GM19351 (cell line): Measurements from ENCODE around the gene PEX5L.
"Not testable (repeated sequence)": the region's sequence is repeated elsewhere in the genome, so short reads cannot be mapped to it uniquely, and the experiment has no call there.

Experiments
- ATAC-seq: cut with Tn5 transposase; IDR thresholded peaks from one replicate; pipeline ENCODE4 v1.9.1; 2021; ENCODE audit warnings: mild to moderate bottlenecking, moderate library complexity; ENCODE audit not compliant: unreplicated experiment

Gene PEX5L, protein sequence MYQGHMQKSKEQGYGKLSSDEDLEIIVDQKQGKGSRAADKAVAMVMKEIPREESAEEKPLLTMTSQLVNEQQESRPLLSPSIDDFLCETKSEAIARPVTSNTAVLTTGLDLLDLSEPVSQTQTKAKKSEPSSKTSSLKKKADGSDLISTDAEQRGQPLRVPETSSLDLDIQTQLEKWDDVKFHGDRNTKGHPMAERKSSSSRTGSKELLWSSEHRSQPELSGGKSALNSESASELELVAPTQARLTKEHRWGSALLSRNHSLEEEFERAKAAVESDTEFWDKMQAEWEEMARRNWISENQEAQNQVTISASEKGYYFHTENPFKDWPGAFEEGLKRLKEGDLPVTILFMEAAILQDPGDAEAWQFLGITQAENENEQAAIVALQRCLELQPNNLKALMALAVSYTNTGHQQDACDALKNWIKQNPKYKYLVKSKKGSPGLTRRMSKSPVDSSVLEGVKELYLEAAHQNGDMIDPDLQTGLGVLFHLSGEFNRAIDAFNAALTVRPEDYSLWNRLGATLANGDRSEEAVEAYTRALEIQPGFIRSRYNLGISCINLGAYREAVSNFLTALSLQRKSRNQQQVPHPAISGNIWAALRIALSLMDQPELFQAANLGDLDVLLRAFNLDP

GRCh38 chr3:180036671-180037455, at the start of gene PEX5L:
PEX5L (minus strand) TSS chr3:180036937; CDS start chr3:180036599, 338 bp downstream.
- peak; percentile 83 for ATAC-seq

GRCh38 chr3:180085122-180085710, 48.5 kb upstream of the PEX5L start:
- ATAC-seq, result peak; percentile 67

DNA sequence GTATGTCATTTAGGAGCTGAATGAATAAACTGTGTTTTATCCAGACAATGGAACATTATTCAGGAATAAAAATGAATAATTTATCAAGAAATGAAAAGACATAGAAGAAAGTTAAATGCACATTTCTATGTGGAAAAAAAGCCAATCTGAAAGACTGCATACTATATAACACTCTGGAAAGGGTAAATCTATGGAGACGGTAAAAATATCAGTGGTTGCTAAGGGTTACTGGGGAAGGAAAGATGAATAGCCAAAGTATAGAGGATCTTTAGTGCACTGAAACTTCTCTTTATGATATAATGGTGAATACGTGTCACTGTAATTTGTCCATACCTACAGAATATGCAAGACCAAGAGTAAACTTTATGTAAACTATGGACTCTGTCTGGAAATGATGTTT, 46.0 kb upstream of the PEX5L start:
- ATAC-seq, result no peak

- no peak for ATAC-seq
These were observed 41.9 kb upstream of the PEX5L start for GRCh38 chr3:180078592-180078991.

DNA sequence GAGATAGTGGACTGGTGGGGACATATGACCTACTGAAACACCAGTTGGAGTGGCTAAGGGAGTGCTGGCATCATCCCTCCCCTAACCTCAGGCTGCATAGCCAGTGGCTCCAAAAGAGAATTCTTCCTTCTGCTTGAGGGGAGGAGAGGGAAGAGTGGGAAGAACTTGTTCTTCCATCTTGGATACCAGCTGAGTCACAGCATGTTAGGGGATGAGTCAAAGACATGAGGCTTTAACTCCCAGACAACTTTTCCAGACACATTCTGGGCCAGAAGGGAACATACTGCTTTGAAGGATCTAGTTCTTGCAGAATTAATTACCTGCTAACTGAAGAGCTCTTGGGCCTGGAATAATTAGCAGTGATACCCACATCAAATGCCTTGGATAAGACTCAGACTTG, 36.8 kb upstream of the PEX5L start:
- ATAC-seq, result no peak

GRCh38 chr3:180072786-180073185, 36.0 kb upstream of the PEX5L start:
- no peak for ATAC-seq

DNA sequence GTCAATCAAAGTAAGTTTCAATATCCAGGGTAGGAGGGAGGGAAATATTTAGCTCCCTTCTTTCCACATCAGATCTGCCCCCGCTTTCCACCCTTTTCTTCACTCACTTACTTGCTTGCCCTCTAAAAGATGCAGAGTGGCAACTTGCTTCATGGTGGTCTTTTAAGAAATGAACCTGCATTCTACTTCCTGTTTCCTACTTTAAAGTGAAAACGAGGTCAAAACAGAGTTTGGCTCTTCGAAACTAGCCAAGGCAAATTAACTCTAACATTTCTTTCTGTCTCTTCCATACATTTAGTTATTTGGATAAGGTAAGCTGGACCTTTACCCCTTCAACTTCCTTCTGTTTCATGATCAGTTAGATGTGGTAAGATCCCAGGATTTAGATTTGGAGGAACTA, 34.2 kb upstream of the PEX5L start:
- no peak for ATAC-seq

DNA sequence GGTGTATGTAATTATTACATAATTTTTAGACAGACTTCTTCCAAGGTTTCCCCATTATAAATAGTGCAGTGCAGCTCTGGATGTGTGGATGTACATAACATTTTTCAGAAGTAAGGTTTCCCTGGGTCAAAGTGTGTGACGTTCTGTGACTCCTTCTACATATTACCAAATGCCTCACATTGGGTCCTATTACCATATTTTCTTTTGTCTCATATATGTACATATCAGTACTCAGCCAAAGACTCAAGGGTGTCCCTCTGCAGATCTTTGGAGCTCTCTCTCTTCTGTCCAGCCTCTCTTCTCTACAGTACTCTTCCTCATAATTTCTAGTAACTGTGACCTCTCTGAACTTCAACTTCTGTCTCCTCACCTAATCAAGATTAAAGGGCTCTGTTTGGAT, 31.3 kb upstream of the PEX5L start:
- no peak for ATAC-seq

GRCh38 chr3:180066598-180066997, 29.9 kb upstream of the PEX5L start:
- no peak for ATAC-seq

- no peak for ATAC-seq
These were observed 27.0 kb upstream of the PEX5L start for GRCh38 chr3:180063783-180064182.

GRCh38 chr3:180062771-180063170, 26.0 kb upstream of the PEX5L start:
- no peak for ATAC-seq

DNA sequence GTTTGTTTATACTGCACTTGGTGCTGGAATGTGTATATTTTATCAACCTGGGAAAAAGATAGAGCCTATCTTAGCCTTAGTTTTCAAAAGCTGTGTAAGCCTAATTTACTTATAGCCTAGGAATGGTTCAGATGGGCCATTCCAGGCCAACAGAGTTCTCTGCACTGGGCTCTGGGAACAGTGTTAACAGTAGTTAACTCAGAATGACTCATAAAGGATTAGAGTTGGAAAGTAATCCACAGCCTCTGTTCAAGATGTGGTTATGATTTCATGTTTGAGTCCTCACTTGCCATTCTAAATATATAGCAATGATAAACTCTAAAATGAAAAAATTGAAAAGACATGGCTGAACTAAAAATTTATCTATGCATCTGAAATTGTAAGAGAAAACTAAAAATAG, 22.6 kb upstream of the PEX5L start:
- ATAC-seq, result no peak

GRCh38 chr3:180058238-180058637, 21.5 kb upstream of the PEX5L start:
- ATAC-seq, result no peak

DNA sequence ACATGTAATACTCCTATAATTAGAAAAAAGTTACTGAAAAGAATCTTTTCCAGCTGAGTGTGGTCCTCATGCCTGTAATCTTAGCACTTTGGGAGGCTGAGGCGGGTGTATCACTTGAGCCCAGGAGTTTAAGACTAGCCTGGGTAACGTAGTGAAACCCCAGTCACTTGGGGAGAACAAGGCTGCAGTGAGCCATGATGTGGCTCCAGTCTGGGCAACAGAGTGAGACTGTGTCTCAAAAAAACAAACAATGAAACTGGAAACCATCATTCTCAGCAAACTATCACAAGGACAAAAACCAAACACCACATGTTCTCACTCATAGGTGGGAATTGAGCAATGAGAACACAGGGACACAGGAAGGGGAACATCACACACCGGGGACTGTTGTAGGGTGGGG, 18.9 kb upstream of the PEX5L start:
- ATAC-seq, result not testable (repeated sequence)

DNA sequence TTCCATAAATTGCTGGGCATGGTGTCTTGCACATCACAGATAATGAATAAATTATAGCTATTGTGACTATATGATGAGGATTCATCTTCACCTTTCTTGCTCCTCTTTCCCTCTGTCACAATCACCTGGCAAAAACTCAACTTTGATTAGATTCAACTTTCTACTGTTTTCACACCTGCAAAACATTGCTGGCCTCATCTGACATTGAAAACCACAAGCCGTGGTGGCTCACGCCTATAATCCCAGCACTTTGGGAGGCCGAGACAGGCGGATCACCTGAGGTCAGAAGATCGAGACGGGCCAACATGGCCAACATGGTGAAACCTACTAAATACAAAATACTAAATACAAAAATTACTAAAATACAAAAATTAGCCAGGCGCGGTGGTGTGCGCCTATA, 12.7 kb upstream of the PEX5L start:
- ATAC-seq, result no peak

GRCh38 chr3:180048840-180049239, 12.1 kb upstream of the PEX5L start:
- ATAC-seq, result no peak

DNA sequence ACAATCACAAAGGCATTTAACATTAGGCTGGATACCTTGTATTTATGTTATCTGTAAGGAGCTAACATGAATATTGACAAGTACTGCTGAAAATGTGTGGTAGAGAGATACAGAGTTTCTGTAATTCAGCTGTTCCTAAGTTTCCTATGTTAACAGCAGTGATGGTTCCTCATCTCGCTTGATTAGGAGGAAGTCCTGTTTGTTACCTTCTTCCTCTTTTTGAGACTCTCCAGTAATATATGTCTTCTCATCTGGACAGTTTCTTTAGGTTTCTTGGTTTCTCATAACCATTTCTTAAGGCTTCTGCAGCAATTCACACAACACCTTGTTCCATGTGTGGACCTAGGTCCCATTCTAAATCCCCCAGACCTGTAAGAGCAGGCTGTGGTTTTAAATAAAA, 11.4 kb upstream of the PEX5L start:
- ATAC-seq, result peak; percentile 97

DNA sequence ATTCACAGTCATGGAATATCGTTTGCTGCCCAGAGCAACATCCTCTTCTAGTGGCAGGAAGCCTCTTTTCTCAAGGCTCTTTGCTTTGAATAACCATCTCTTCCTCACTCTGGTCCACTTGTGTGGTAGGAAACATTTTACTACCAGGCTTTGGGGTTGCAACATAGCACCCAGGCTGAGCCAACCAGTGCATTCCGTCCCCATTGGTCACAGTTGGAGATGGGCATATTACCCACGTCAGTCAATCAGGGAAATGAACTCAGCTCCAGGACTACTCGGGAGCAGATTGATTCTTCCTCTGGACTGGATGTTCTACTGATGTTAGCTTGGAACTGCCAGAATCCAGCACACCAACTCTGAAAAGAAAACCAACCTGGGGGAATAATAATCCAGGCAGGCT, 4.2 kb upstream of the PEX5L start:
- no peak for ATAC-seq

GRCh38 chr3:180036092-180036670, 556 bp downstream of the PEX5L start:
- peak; percentile 63 for ATAC-seq

- ATAC-seq, result no peak
These were observed 9.7 kb downstream of the PEX5L start for GRCh38 chr3:180026997-180027396.

GRCh38 chr3:180018543-180018942, 18.2 kb downstream of the PEX5L start:
- peak; percentile 79 for ATAC-seq
